HepG2 (cell line): Measurements from ENCODE around the gene TMEM237. TPM values are rescaled to one million over a fixed set of nuclear protein-coding genes. Genes with fewer than 3 reads are reported as not detected.

ENCODE experiments used
- ATAC-seq: fragments of 200-7000 bp; cut with Tn5 transposase; 3 replicates; pipeline ENCODE4 v1.9.1; 2020; ENCODE audit warnings: mild to moderate bottlenecking, moderate library complexity
- BruUV-seq: library from RNA; stranded (reverse); fragments of 400-500 nt; replicated peaks from 2 replicates; lab custom pipeline; 2021; lab: Mats Ljungman, UMichigan
- CTCF ChIA-PET: fragments of 300-600 bp; formaldehyde crosslinking; extraction: SDS; loops from one replicate; lab custom pipeline; 2021; ENCODE audit warnings: low total read pairs, inconsistent platforms, low intra/inter-chr PET ratio; lab: Yijun Ruan, JAX
- POLR2A ChIA-PET: fragments of 350-600 bp; sonication (Branson Sonifier 250); formaldehyde crosslinking; loops from one replicate; lab custom pipeline; 2020; ENCODE audit warnings: antibody characterized with exemption, inconsistent platforms; lab: Yijun Ruan, JAX
- DNase-seq: peaks from one replicate; pipeline ENCODE4 v3.0.0-alpha.2; 2015; ENCODE audit warnings: low spot score
- FAIRE-seq: peaks from 3 replicates; lab custom pipeline; 2011; peaks lifted over from hg19 to GRCh38; lab: Jason Lieb, UNC
- H2AFZ ChIP-seq: one replicate; pipeline ENCODE4 v1.6.1; 2011; ENCODE audit warnings: low read length, inconsistent platforms
- H3K27ac ChIP-seq: fragments of 300-600 bp; 3 replicates; pipeline ENCODE4 v1.8.0; 2011; ENCODE audit warnings: mixed run types, mild to moderate bottlenecking, mixed read lengths, low read length, inconsistent platforms; ENCODE audit not compliant: insufficient read depth; ENCODE audit errors: extremely low read length
- H3K27me3 ChIP-seq, 2 experiments: fragments of 200-600 bp in 1 of 2; 2 replicates in 1 of 2; 3 replicates in 1 of 2; pipeline versions ENCODE4 v1.6.0 to v1.8.0; 2011; ENCODE audit warnings: low read length in 2 of 2, mild to moderate bottlenecking in 2 of 2, moderate library complexity in 2 of 2, inconsistent platforms in 1 of 2; ENCODE audit not compliant: insufficient read depth in 2 of 2, control insufficient read depth in 1 of 2
- H3K36me3 ChIP-seq, 2 experiments: fragments of 200-600 bp in 1 of 2; replicated peaks in 1 of 2; 2 replicates in 1 of 2; 3 replicates in 1 of 2; pipeline versions ENCODE4 v1.5.1 to v1.8.0; 2011; ENCODE audit warnings: low read length in 2 of 2, inconsistent platforms in 1 of 2; ENCODE audit not compliant: insufficient read depth in 2 of 2, control insufficient read depth in 1 of 2
- H3K4me1 ChIP-seq: 2 replicates; pipeline ENCODE4 v1.5.1; 2012; ENCODE audit warnings: low read length, inconsistent platforms; ENCODE audit not compliant: insufficient read depth
- H3K4me2 ChIP-seq: 2 replicates; pipeline ENCODE4 v1.6.0; 2011; ENCODE audit warnings: low read depth, low read length, inconsistent platforms
- H3K4me3 ChIP-seq, 3 experiments: fragments of 200-600 bp in 1 of 3; sonication (generic), shearing (Covaris generic) in 1 of 3; replicated peaks in 1 of 3; 2 replicates each; pipeline ENCODE4 v1.5.1; 2011 to 2016; ENCODE audit warnings: low read length in 3 of 3, inconsistent platforms in 2 of 3, low read depth in 2 of 3, mild to moderate bottlenecking in 2 of 3, control low read depth in 1 of 3, mixed read lengths in 1 of 3; ENCODE audit not compliant: insufficient read depth in 1 of 3
- H3K79me2 ChIP-seq: one replicate; pipeline ENCODE4 v1.6.1; 2011; ENCODE audit warnings: low read length, inconsistent platforms; ENCODE audit not compliant: insufficient read depth
- H3K9ac ChIP-seq: 2 replicates; pipeline ENCODE4 v1.6.0; 2011; ENCODE audit warnings: mild to moderate bottlenecking, low read depth, low read length, inconsistent platforms; ENCODE audit not compliant: insufficient read depth
- H3K9me3 ChIP-seq: 2 replicates; pipeline ENCODE4 v1.5.1; 2012; ENCODE audit warnings: mild to moderate bottlenecking, low read length
- H4K20me1 ChIP-seq: 2 replicates; pipeline ENCODE4 v1.6.0; 2011; ENCODE audit warnings: inconsistent platforms, mild to moderate bottlenecking, low read length, moderate library complexity; ENCODE audit not compliant: insufficient read depth
- AKAP8 ChIP-seq: sonication (generic); formaldehyde crosslinking; IDR thresholded peaks from 2 replicates; pipeline ENCODE4 v1.5.1; 2020; ENCODE audit warnings: mild to moderate bottlenecking, missing genetic modification reagents
- CCDC6 ChIP-seq: sonication (generic); formaldehyde crosslinking; IDR thresholded peaks from 2 replicates; pipeline ENCODE4 v1.8.1; 2022; ENCODE audit warnings: mild to moderate bottlenecking, missing genetic modification reagents, moderate library complexity
- ELF1 ChIP-seq: sonication (generic); formaldehyde crosslinking; IDR thresholded peaks from 2 replicates; pipeline ENCODE4 v1.4.0; 2020; ENCODE audit warnings: missing genetic modification reagents
- ESRRA ChIP-seq: sonication (generic); formaldehyde crosslinking; IDR thresholded peaks from 2 replicates; pipeline ENCODE4 v1.5.1; 2020; ENCODE audit warnings: mild to moderate bottlenecking, low read depth, missing genetic modification reagents
- FOXO1 ChIP-seq: sonication (generic); formaldehyde crosslinking; IDR thresholded peaks from 2 replicates; pipeline ENCODE4 v1.4.0; 2020; ENCODE audit warnings: missing genetic modification reagents
- KDM2A ChIP-seq: sonication (generic); formaldehyde crosslinking; IDR thresholded peaks from 2 replicates; pipeline ENCODE4 v1.4.0; 2020; ENCODE audit warnings: low read depth, missing genetic modification reagents, borderline replicate concordance
- KLF9 ChIP-seq: IDR thresholded peaks from 2 replicates; pipeline ENCODE4 v1.6.1; 2016; ENCODE audit warnings: low read depth
- MAFG ChIP-seq: sonication (generic); formaldehyde crosslinking; IDR thresholded peaks from 2 replicates; pipeline ENCODE4 v1.5.1; 2020; ENCODE audit warnings: mild to moderate bottlenecking, missing genetic modification reagents
- NFIC ChIP-seq: IDR thresholded peaks from 2 replicates; pipeline ENCODE4 v1.6.1; 2012; ENCODE audit warnings: mild to moderate bottlenecking, low read length, inconsistent platforms
- RAD21 ChIP-seq: fragments of 450-650 bp; formaldehyde crosslinking; IDR thresholded peaks from 2 replicates; pipeline ENCODE4 v1.5.0; 2020; ENCODE audit warnings: mild to moderate bottlenecking
- ZFP37 ChIP-seq: sonication (generic); formaldehyde crosslinking; IDR thresholded peaks from 2 replicates; pipeline ENCODE4 v1.4.0; 2020; ENCODE audit warnings: missing genetic modification reagents, borderline replicate concordance
- ZNF557 ChIP-seq: sonication (generic); formaldehyde crosslinking; IDR thresholded peaks from 2 replicates; pipeline ENCODE4 v1.4.0; 2020; ENCODE audit warnings: missing genetic modification reagents
- ZNF607 ChIP-seq: sonication (generic); formaldehyde crosslinking; IDR thresholded peaks from 2 replicates; pipeline ENCODE4 v1.5.1; 2020; ENCODE audit warnings: missing genetic modification reagents, mild to moderate bottlenecking, borderline replicate concordance
- ZNF747 ChIP-seq: sonication (generic); formaldehyde crosslinking; IDR thresholded peaks from 2 replicates; pipeline ENCODE4 v1.8.1; 2023; ENCODE audit warnings: missing genetic modification reagents, mild to moderate bottlenecking, borderline replicate concordance
- ZNF850 ChIP-seq: sonication (generic); formaldehyde crosslinking; conservative IDR thresholded peaks from 2 replicates; pipeline ENCODE4 v1.9.0; 2021; ENCODE audit warnings: mild to moderate bottlenecking, missing genetic modification reagents
- ZZZ3 ChIP-seq: sonication (generic); formaldehyde crosslinking; IDR thresholded peaks from 2 replicates; pipeline ENCODE4 v1.4.0; 2020; ENCODE audit warnings: missing genetic modification reagents, mild to moderate bottlenecking, borderline replicate concordance
- WGBS: methylation state at CpG from one replicate; pipeline ENCODE4 v1.1.6; 2017; ENCODE audit warnings: low lambda C conversion rate; 5-methylcytosine and 5-hydroxymethylcytosine counted together
- in situ Hi-C: cut with HindIII; loops from 2 replicates; pipeline ENCODE4 v1.10.0; 2017; ENCODE audit warnings: low pct_unique_long_range_greater_than_20kb; ENCODE audit not compliant: extremely low pct_ligation_motif_present
- intact Hi-C: fragments of 100-400 bp; cut with micrococcal nuclease; formaldehyde crosslinking; loops from one replicate; pipeline ENCODE4 v1.10.0; 2022; ENCODE audit not compliant: unreplicated experiment
- polyA plus RNA-seq, 8 experiments: library from polyadenylated mRNA; depleted of rRNA in 3 of 8; stranded (reverse) in 7 of 8; unstranded in 1 of 8; fragments of >200 nt; fragmentation: Illumina TruSeq in 4 of 8; extraction: Trizol in 4 of 8; gene quantifications; 2 replicates each; pipeline versions ENCODE4 v1.2.1 to v1.2.3, GENCODE V29; 2011 to 2016; ENCODE audit warnings: low read depth in 4 of 8, missing spikeins in 1 of 8, mixed read lengths in 1 of 8; ENCODE audit not compliant: insufficient read depth in 1 of 8
- total RNA-seq, 5 experiments: library from RNA; depleted of rRNA; stranded (reverse); fragments of >200 nt; fragmentation: Illumina TruSeq; extraction: Trizol; gene quantifications; 2 replicates each; pipeline ENCODE4 v1.2.3, GENCODE V29; 2016; ENCODE audit warnings: low read depth in 1 of 5
- TF ChIP-seq, protein P1 (sequence below): IDR thresholded peaks from 2 replicates; pipeline ENCODE4 v1.6.1; 2016; ENCODE audit warnings: missing genetic modification reagents, missing compliant biosample characterization
- TF ChIP-seq, protein P2 (sequence below): sonication (generic); formaldehyde crosslinking; IDR thresholded peaks from 2 replicates; pipeline ENCODE4 v1.4.0; 2020; ENCODE audit warnings: missing genetic modification reagents
- TF ChIP-seq, protein P3 (sequence below): sonication (generic); formaldehyde crosslinking; IDR thresholded peaks from 2 replicates; pipeline ENCODE4 v1.4.0; 2020; ENCODE audit warnings: missing genetic modification reagents
- TF ChIP-seq, protein P4 (sequence below): sonication (generic); formaldehyde crosslinking; IDR thresholded peaks from 2 replicates; pipeline ENCODE4 v1.9.0; 2021; ENCODE audit warnings: missing genetic modification reagents, mild to moderate bottlenecking, borderline replicate concordance

The TMEM237 gene
- total and polyA plus RNA-seq, 2 of the 13 experiments (the other 11 are each of a cell fraction or from before 2014, with no cell fraction given): 21.8 to 36.1 TPM

DNA sequence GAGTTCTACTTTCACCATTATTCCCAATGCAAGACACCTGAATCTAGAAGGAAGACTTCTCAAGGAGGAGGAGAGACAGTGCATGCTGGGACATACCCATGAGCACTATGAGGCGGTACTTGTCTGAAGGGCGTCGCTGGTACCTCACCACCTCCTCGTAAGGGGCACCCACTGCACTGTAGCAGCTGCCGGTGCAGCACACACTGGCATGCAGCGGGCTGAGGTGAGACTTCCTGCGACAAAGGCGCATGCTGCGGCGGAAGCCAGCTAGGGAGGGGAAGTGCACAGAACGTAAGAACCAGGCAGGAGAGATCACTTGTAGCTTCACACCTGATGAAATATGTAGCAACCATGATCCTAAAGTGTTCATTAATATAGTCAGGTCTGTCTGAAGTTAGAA lies 12.8 kb upstream of the TMEM237 start:
- ChIA-PET CTCF (no interaction called here), POLR2A (no interaction called here)
- Histone ChIP-seq H3K27ac (no peak overlapping the region), H3K4me3 (no peak overlapping the region), H2AFZ (no peak overlapping the region), H3K9ac (no peak overlapping the region), H3K79me2 (no peaks in the 10 kb centered on the region), H3K4me1 (no peaks in the 10 kb centered on the region), H4K20me1 (no peaks in the 10 kb centered on the region), H3K4me2 (no peak overlapping the region), H3K9me3 (no peaks in the 10 kb centered on the region), H3K36me3 (no peaks in the 10 kb centered on the region), H3K27me3 (peaks cover 0 to 25% of the 10 kb centered on the region in 2 experiments; a peak in 3 of 5 replicates)
- TF ChIP-seq ESRRA (CRISPR knock-in tag) (no peak), ELF1 (CRISPR knock-in tag) (no peak), MAFG (CRISPR knock-in tag) (no peak), KLF9 (CRISPR knock-in tag) (no peak), AKAP8 (CRISPR knock-in tag) (no peak), KDM2A (CRISPR knock-in tag) (no peak), ZNF557 (CRISPR knock-in tag) (no peak), CCDC6 (CRISPR knock-in tag) (no peak), RAD21 (CRISPR knock-in tag) (no peak), ZNF850 (no peak), ZFP37 (CRISPR knock-in tag) (no peak), NFIC (no peak), FOXO1 (CRISPR knock-in tag) (no peak), ZZZ3 (no peak), ZNF747 (CRISPR knock-in tag) (no peak), ZNF607 (CRISPR knock-in tag) (no peak)
- TF ChIP-seq, protein P1, sequence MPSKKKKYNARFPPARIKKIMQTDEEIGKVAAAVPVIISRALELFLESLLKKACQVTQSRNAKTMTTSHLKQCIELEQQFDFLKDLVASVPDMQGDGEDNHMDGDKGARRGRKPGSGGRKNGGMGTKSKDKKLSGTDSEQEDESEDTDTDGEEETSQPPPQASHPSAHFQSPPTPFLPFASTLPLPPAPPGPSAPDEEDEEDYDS (CRISPR knock-in tag): no peak
- TF ChIP-seq, protein P2, sequence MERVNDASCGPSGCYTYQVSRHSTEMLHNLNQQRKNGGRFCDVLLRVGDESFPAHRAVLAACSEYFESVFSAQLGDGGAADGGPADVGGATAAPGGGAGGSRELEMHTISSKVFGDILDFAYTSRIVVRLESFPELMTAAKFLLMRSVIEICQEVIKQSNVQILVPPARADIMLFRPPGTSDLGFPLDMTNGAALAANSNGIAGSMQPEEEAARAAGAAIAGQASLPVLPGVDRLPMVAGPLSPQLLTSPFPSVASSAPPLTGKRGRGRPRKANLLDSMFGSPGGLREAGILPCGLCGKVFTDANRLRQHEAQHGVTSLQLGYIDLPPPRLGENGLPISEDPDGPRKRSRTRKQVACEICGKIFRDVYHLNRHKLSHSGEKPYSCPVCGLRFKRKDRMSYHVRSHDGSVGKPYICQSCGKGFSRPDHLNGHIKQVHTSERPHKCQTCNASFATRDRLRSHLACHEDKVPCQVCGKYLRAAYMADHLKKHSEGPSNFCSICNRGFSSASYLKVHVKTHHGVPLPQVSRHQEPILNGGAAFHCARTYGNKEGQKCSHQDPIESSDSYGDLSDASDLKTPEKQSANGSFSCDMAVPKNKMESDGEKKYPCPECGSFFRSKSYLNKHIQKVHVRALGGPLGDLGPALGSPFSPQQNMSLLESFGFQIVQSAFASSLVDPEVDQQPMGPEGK (CRISPR knock-in tag): no peak
- TF ChIP-seq, protein P3, sequence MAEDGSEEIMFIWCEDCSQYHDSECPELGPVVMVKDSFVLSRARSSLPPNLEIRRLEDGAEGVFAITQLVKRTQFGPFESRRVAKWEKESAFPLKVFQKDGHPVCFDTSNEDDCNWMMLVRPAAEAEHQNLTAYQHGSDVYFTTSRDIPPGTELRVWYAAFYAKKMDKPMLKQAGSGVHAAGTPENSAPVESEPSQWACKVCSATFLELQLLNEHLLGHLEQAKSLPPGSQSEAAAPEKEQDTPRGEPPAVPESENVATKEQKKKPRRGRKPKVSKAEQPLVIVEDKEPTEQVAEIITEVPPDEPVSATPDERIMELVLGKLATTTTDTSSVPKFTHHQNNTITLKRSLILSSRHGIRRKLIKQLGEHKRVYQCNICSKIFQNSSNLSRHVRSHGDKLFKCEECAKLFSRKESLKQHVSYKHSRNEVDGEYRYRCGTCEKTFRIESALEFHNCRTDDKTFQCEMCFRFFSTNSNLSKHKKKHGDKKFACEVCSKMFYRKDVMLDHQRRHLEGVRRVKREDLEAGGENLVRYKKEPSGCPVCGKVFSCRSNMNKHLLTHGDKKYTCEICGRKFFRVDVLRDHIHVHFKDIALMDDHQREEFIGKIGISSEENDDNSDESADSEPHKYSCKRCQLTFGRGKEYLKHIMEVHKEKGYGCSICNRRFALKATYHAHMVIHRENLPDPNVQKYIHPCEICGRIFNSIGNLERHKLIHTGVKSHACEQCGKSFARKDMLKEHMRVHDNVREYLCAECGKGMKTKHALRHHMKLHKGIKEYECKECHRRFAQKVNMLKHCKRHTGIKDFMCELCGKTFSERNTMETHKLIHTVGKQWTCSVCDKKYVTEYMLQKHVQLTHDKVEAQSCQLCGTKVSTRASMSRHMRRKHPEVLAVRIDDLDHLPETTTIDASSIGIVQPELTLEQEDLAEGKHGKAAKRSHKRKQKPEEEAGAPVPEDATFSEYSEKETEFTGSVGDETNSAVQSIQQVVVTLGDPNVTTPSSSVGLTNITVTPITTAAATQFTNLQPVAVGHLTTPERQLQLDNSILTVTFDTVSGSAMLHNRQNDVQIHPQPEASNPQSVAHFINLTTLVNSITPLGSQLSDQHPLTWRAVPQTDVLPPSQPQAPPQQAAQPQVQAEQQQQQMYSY (CRISPR knock-in tag): no peak
- TF ChIP-seq, protein P4, sequence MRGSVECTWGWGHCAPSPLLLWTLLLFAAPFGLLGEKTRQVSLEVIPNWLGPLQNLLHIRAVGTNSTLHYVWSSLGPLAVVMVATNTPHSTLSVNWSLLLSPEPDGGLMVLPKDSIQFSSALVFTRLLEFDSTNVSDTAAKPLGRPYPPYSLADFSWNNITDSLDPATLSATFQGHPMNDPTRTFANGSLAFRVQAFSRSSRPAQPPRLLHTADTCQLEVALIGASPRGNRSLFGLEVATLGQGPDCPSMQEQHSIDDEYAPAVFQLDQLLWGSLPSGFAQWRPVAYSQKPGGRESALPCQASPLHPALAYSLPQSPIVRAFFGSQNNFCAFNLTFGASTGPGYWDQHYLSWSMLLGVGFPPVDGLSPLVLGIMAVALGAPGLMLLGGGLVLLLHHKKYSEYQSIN (CRISPR knock-in tag): no peak
- intact Hi-C loops: no loop called here
- DNase-seq (no peak), ATAC-seq (no peak), FAIRE-seq (no peak)
- in situ Hi-C loops: no loop called here
- no TSS peak for BruUV-seq
- WGBS: 60% methylated on average over 11 of the region's 11 CpGs
